HUES64 (cell line): ENCODE measurements around the gene KRT9.
"Not testable (repeated sequence)": the region's sequence is repeated elsewhere in the genome, so short reads cannot be mapped to it uniquely, and the experiment has no call there.

Experiments used
- H3K27ac ChIP-seq: 2 replicates; pipeline ENCODE4 v1.7.0; 2013; ENCODE audit warnings: low read depth, low read length, inconsistent platforms
- H3K27me3 ChIP-seq: 2 replicates; pipeline ENCODE4 v1.6.1; 2013; ENCODE audit warnings: mild to moderate bottlenecking, low read length; ENCODE audit not compliant: insufficient read depth
- H3K36me3 ChIP-seq: 2 replicates; pipeline ENCODE4 v1.6.1; 2013; ENCODE audit warnings: mild to moderate bottlenecking, low read length; ENCODE audit not compliant: insufficient read depth
- H3K4me1 ChIP-seq: 2 replicates; pipeline ENCODE4 v1.6.1; 2013; ENCODE audit warnings: mild to moderate bottlenecking, low read length, moderate library complexity; ENCODE audit not compliant: insufficient read depth
- H3K4me3 ChIP-seq: 2 replicates; pipeline ENCODE4 v1.5.1; 2013; ENCODE audit warnings: mild to moderate bottlenecking, low read length, moderate library complexity
- H3K9ac ChIP-seq: 2 replicates; pipeline ENCODE4 v1.6.1; 2013; ENCODE audit warnings: mild to moderate bottlenecking, low read depth, low read length
- H3K9me3 ChIP-seq: 2 replicates; pipeline ENCODE4 v1.6.1; 2013; ENCODE audit warnings: low read depth, low read length; ENCODE audit not compliant: insufficient read depth
- WGBS: fragments of 150-250, 120-280 bp; methylation state at CpG from one replicate; pipeline ENCODE4 v1.1.7; 2013; ENCODE audit warnings: missing lambda C conversion rate; 5-methylcytosine and 5-hydroxymethylcytosine counted together

Gene KRT9

GRCh38 chr17:41582061-41582968 is 10.5 kb upstream of the KRT9 start:
- 88% methylated on average over 13 of the region's 13 CpGs for WGBS
- not testable (repeated sequence) for H3K27me3 ChIP-seq, H3K4me3 ChIP-seq, H3K27ac ChIP-seq, H3K9ac ChIP-seq, H3K9me3 ChIP-seq, H3K4me1 ChIP-seq, H3K36me3 ChIP-seq

GRCh38 chr17:41581366-41582060 is 9.7 kb upstream of the KRT9 start:
- no peaks in the 10 kb centered on the region for H3K27me3 ChIP-seq
- H3K9ac ChIP-seq = no peak overlapping the region
- H3K27ac ChIP-seq = no peak overlapping the region
- WGBS = 91% methylated on average over 4 of the region's 4 CpGs
- H3K4me3 ChIP-seq = no peak overlapping the region
- peaks cover 6% of the 10 kb centered on the region; the same call in 1 of the 2 replicates for H3K4me1 ChIP-seq
- no peaks in the 10 kb centered on the region for H3K9me3 ChIP-seq
- no peaks in the 10 kb centered on the region for H3K36me3 ChIP-seq

GRCh38 chr17:41580687-41581365 is 9.0 kb upstream of the KRT9 start:
- no peak overlapping the region for H3K9ac ChIP-seq
- peaks cover 6% of the 10 kb centered on the region; the same call in 1 of the 2 replicates for H3K4me1 ChIP-seq
- H3K27ac ChIP-seq = no peak overlapping the region
- H3K36me3 ChIP-seq = no peaks in the 10 kb centered on the region
- H3K9me3 ChIP-seq = no peaks in the 10 kb centered on the region
- H3K27me3 ChIP-seq = no peaks in the 10 kb centered on the region
- no peak overlapping the region for H3K4me3 ChIP-seq
- WGBS = 59% methylated on average over 1 of the region's 1 CpG

- 89% methylated on average over 2 of the region's 2 CpGs for WGBS
- no peaks in the 10 kb centered on the region for H3K27me3 ChIP-seq
- H3K4me3 ChIP-seq = no peak overlapping the region
- H3K4me1 ChIP-seq = peaks cover 6% of the 10 kb centered on the region; the same call in 1 of the 2 replicates
- no peak overlapping the region for H3K9ac ChIP-seq
- H3K36me3 ChIP-seq = no peaks in the 10 kb centered on the region
- H3K9me3 ChIP-seq = no peaks in the 10 kb centered on the region
- no peak overlapping the region for H3K27ac ChIP-seq
These were observed 8.4 kb upstream of the KRT9 start for GRCh38 chr17:41580244-41580575.

GRCh38 chr17:41579484-41580243 is 7.8 kb upstream of the KRT9 start:
- no peak overlapping the region for H3K27ac ChIP-seq
- no peak overlapping the region for H3K4me3 ChIP-seq
- no peaks in the 10 kb centered on the region for H3K9me3 ChIP-seq
- H3K4me1 ChIP-seq = peaks cover 6% of the 10 kb centered on the region; the same call in 1 of the 2 replicates
- no peaks in the 10 kb centered on the region for H3K27me3 ChIP-seq
- WGBS = 43% methylated on average over 18 of the region's 18 CpGs
- H3K9ac ChIP-seq = no peak overlapping the region
- H3K36me3 ChIP-seq = no peaks in the 10 kb centered on the region

- WGBS = 80% methylated on average over 5 of the region's 5 CpGs
- Histone ChIP-seq H3K4me1 (peaks cover 6% of the 10 kb centered on the region; the same call in 1 of the 2 replicates), H3K9me3 (no peaks in the 10 kb centered on the region), H3K9ac (no peak overlapping the region), H3K27me3 (no peaks in the 10 kb centered on the region), H3K27ac (no peak overlapping the region), H3K4me3 (no peak overlapping the region), H3K36me3 (no peaks in the 10 kb centered on the region)
These were observed 7.1 kb upstream of the KRT9 start for GRCh38 chr17:41578971-41579370.

- no peaks in the 10 kb centered on the region for H3K36me3 ChIP-seq
- no CpG with 5 or more reads among the region's 1 CpG for WGBS
- H3K4me1 ChIP-seq = peaks cover 6% of the 10 kb centered on the region; the same call in 1 of the 2 replicates
- H3K27me3 ChIP-seq = no peaks in the 10 kb centered on the region
- H3K9ac ChIP-seq = 0 out of 2 replicates have a peak overlapping the region, but pooled peaks have one; percentile 24
- H3K27ac ChIP-seq = no peak overlapping the region
- no peak overlapping the region for H3K4me3 ChIP-seq
- H3K9me3 ChIP-seq = no peaks in the 10 kb centered on the region
These were observed 6.7 kb upstream of the KRT9 start for GRCh38 chr17:41578538-41578937.

GRCh38 chr17:41576740-41577139 is 4.9 kb upstream of the KRT9 start:
- not testable (repeated sequence) for H3K9me3 ChIP-seq, H3K36me3 ChIP-seq, H3K27me3 ChIP-seq, H3K4me1 ChIP-seq, H3K4me3 ChIP-seq, H3K27ac ChIP-seq, H3K9ac ChIP-seq
- 88% methylated on average over 4 of the region's 4 CpGs for WGBS

- Histone ChIP-seq H3K27ac (no peak overlapping the region), H3K36me3 (no peaks in the 10 kb centered on the region), H3K9me3 (no peaks in the 10 kb centered on the region), H3K27me3 (no peaks in the 10 kb centered on the region), H3K4me1 (peaks cover 6% of the 10 kb centered on the region; the same call in 1 of the 2 replicates), H3K4me3 (no peak overlapping the region), H3K9ac (no peak overlapping the region)
- 84% methylated on average over 3 of the region's 3 CpGs for WGBS
These were observed 3.5 kb upstream of the KRT9 start for GRCh38 chr17:41575336-41575735.

- Histone ChIP-seq H3K9ac (no peak overlapping the region), H3K27ac (no peak overlapping the region), H3K36me3 (no peaks in the 10 kb centered on the region), H3K27me3 (no peaks in the 10 kb centered on the region), H3K4me3 (no peak overlapping the region), H3K4me1 (peaks cover 4% of the 10 kb centered on the region; the same call in 1 of the 2 replicates), H3K9me3 (no peaks in the 10 kb centered on the region)
- WGBS = 96% methylated on average over 6 of the region's 6 CpGs
These were observed 4.5 kb downstream of the KRT9 start for GRCh38 chr17:41567317-41567716.
